Vagina (tissue), 2 donors: Measurements from ENCODE around the gene HOXA10. TPM values are rescaled to one million over a fixed set of nuclear protein-coding genes. Genes with fewer than 3 reads are reported as not detected.

Experiments
- DNase-seq, 2 donors: peaks; one replicate each; pipeline ENCODE4 v3.0.0-alpha.2; 2017; ENCODE audit errors: extremely low spot score in 2 of 2
- H3K27ac ChIP-seq: fragments of 200-600 bp; sonication (generic); one replicate; pipeline ENCODE4 v1.5.1; 2019
- H3K27me3 ChIP-seq: fragments of 200-600 bp; sonication (generic); one replicate; pipeline ENCODE4 v1.5.1; 2019
- H3K36me3 ChIP-seq, 2 donors: fragments of 200-600 bp; sonication (generic); one replicate each; pipeline ENCODE4 v1.5.1; 2017 to 2019
- H3K4me1 ChIP-seq: fragments of 200-600 bp; sonication (generic); one replicate; pipeline ENCODE4 v1.5.1; 2019
- H3K4me3 ChIP-seq, 2 donors: fragments of 200-600 bp; sonication (generic); 1 replicate in 1 of 2; 2 replicates in 1 of 2; pipeline ENCODE4 v1.5.1; 2016 to 2019
- H3K9me3 ChIP-seq: fragments of 200-600 bp; sonication (generic); one replicate; pipeline ENCODE4 v1.5.1; 2019
- POLR2A ChIP-seq, 2 donors: fragments of 450-650 bp; IDR thresholded peaks; one replicate each; pipeline ENCODE4 v1.6.1; 2017; ENCODE audit warnings: antibody characterized with exemption in 2 of 2, mild to moderate bottlenecking in 2 of 2, moderate library complexity in 2 of 2
- POLR2AphosphoS5 ChIP-seq, 2 donors: sonication (generic); formaldehyde crosslinking; IDR thresholded peaks; one replicate each; pipeline ENCODE4 v1.9.0; 2017; ENCODE audit warnings: antibody characterized with exemption in 2 of 2, mild to moderate bottlenecking in 2 of 2, low read depth in 1 of 2; ENCODE audit not compliant: insufficient read depth in 1 of 2
- intact Hi-C: fragments of 100-400 bp; cut with DNase I; formaldehyde crosslinking; loops from one replicate; pipeline ENCODE4 v1.15.1; 2023
- total RNA-seq: library from RNA; depleted of rRNA; stranded (reverse); fragments of >200 nt; gene quantifications from one replicate; pipeline ENCODE4 v1.2.3, GENCODE V29; 2016
- TF ChIP-seq, protein P1 (sequence below), 3 experiments: fragments of 450-650 bp in 2 of 3; fragments of 200-600 bp in 1 of 3; sonication (generic) in 1 of 3; IDR thresholded peaks; one replicate each; pipeline ENCODE4 v1.5.1; 2017 to 2019; ENCODE audit warnings: antibody characterized with exemption in 3 of 3, mild to moderate bottlenecking in 2 of 3, moderate library complexity in 2 of 3

The HOXA10 gene
- total RNA-seq, result 19.2 TPM

DNA sequence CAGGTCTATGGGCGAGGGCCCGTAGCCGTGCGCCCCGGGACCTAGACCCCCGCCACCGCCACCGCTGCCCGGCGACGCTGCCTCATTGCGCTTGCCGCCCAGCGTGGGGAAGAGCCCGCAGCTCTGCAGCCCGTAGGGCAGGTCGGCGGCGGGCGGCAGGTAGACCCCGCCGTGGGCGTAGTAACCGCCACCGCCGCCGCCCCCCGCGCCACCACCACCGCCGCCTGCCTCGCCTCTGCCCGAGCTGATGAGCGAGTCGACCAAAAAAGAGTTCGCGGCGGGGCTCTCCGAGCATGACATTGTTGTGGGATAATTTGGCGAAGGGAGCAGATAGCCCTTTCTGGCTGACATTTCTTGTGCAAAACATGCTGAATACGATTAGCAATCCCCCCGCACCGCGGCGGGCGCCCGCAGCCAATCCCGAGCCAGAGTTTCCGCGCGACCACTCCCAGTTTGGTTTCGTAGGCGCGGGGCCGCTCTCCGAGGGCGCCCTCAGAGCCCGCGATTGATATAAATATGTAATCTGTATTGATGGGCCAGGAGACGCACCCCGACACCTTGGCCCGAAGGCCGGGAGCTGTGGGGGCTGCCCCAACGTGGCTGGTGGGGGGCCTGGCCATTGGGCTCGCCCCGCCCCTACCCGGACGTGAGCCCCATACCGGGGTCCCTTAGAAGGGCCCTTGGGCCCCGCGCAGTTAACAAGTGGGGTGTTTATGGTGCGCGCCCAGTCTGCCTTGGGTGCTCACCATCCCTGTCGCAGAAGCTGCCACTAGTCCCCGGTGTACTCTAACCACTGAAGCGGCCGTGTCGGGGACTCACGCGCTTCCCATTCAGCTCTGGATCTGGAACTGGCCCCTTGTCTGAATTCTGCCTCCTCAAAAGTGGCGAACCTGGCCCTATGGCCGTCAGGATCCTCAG is at the start of gene HOXA10:
HOXA10 (minus strand) TSS at position 365 of the 918 bp plus-strand sequence; CDS start at position 351, 14 bp downstream.
- DNase-seq, result no peak
- Histone ChIP-seq H3K4me1 (peaks cover 46% of the 10 kb centered on the region), H3K36me3 (no peaks in the 10 kb centered on the region), H3K27me3 (no peaks in the 10 kb centered on the region), H3K27ac (peak within 1 kb of the TSS; percentile 99), H3K9me3 (no peaks in the 10 kb centered on the region), H3K4me3 (peak within 1 kb of the TSS; percentile 56 to 64)
- intact Hi-C loops, result no loop called here
- TF ChIP-seq, protein P1, sequence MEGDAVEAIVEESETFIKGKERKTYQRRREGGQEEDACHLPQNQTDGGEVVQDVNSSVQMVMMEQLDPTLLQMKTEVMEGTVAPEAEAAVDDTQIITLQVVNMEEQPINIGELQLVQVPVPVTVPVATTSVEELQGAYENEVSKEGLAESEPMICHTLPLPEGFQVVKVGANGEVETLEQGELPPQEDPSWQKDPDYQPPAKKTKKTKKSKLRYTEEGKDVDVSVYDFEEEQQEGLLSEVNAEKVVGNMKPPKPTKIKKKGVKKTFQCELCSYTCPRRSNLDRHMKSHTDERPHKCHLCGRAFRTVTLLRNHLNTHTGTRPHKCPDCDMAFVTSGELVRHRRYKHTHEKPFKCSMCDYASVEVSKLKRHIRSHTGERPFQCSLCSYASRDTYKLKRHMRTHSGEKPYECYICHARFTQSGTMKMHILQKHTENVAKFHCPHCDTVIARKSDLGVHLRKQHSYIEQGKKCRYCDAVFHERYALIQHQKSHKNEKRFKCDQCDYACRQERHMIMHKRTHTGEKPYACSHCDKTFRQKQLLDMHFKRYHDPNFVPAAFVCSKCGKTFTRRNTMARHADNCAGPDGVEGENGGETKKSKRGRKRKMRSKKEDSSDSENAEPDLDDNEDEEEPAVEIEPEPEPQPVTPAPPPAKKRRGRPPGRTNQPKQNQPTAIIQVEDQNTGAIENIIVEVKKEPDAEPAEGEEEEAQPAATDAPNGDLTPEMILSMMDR (IDR thresholded peaks at IDR 0.05), result no peak
- TF ChIP-seq POLR2AphosphoS5 (IDR thresholded peaks at IDR 0.05; ENCODE audit: insufficient read depth in 1 of 2, low read depth in 1 of 2), result peak in 1 of 2 donors; percentile 90

GRCh38 chr7:27221201-27221797 is 47.2 kb upstream of the HOXA10 start:
- H3K27me3 ChIP-seq, result no peaks in the 10 kb centered on the region
- H3K9me3 ChIP-seq, result no peaks in the 10 kb centered on the region
- no peaks in the 10 kb centered on the region for H3K36me3 ChIP-seq
- no peak overlapping the region for H3K27ac ChIP-seq
- intact Hi-C loops, result no loop called here
- TF ChIP-seq POLR2A (IDR thresholded peaks at IDR 0.05), result no peak
- TF ChIP-seq POLR2AphosphoS5 (IDR thresholded peaks at IDR 0.05; ENCODE audit: insufficient read depth in 1 of 2, low read depth in 1 of 2), result no peak
- TF ChIP-seq, protein P1 (IDR thresholded peaks at IDR 0.05), result no peak
- peaks cover 8% of the 10 kb centered on the region for H3K4me1 ChIP-seq
- DNase-seq, result peak in 1 of 2 donors; percentile 52
- no peak overlapping the region for H3K4me3 ChIP-seq

DNA sequence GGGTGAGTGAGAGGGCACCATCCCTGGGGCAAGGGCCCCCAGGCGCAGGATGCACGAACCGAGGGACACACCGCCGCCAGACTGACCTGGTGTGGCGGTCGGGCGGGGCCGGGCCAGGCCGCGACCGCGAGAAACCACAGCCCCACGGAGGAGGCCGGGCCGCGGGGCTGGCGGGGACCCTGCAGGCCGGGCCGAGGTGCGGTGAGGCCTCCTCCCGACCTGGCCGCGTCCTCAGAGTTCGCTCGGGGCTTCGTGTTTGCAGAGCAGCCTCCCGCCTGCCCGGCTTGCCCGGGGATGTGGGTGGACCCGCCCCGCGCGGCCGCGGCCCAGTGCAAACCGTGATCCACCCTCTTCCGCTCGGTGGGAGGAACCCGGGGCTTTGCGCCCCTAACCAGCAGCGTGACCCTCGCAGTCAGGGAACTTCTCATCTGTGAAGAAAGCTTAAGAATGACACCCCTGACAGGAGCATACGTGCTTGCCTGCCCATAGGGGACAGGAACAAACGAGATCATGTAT is 46.4 kb upstream of the HOXA10 start:
- Histone ChIP-seq H3K27me3 (no peaks in the 10 kb centered on the region), H3K4me3 (peak overlapping the region in 1 of 2 donors; percentile 10), H3K36me3 (no peaks in the 10 kb centered on the region), H3K27ac (no peak overlapping the region), H3K9me3 (no peaks in the 10 kb centered on the region), H3K4me1 (peaks cover 4% of the 10 kb centered on the region)
- TF ChIP-seq POLR2AphosphoS5 (IDR thresholded peaks at IDR 0.05; ENCODE audit: insufficient read depth in 1 of 2, low read depth in 1 of 2), result no peak
- TF ChIP-seq POLR2A (IDR thresholded peaks at IDR 0.05), result no peak
- TF ChIP-seq, protein P1 (IDR thresholded peaks at IDR 0.05), result no peak
- intact Hi-C loops, result no loop called here
- DNase-seq, result peak; percentile 55 to 62

- H3K4me1 ChIP-seq, result no peaks in the 10 kb centered on the region
- TF ChIP-seq POLR2AphosphoS5 (IDR thresholded peaks at IDR 0.05; ENCODE audit: insufficient read depth in 1 of 2, low read depth in 1 of 2), result no peak
- intact Hi-C loops, result no loop called here
- H3K9me3 ChIP-seq, result no peaks in the 10 kb centered on the region
- H3K36me3 ChIP-seq, result no peaks in the 10 kb centered on the region
- H3K27me3 ChIP-seq, result no peaks in the 10 kb centered on the region
- no peak overlapping the region for H3K27ac ChIP-seq
- peak overlapping the region in 1 of 2 donors; percentile 10 for H3K4me3 ChIP-seq
- DNase-seq, result peak; percentile 58 to 67
These were observed 45.7 kb upstream of the HOXA10 start for GRCh38 chr7:27219821-27220220.

DNA sequence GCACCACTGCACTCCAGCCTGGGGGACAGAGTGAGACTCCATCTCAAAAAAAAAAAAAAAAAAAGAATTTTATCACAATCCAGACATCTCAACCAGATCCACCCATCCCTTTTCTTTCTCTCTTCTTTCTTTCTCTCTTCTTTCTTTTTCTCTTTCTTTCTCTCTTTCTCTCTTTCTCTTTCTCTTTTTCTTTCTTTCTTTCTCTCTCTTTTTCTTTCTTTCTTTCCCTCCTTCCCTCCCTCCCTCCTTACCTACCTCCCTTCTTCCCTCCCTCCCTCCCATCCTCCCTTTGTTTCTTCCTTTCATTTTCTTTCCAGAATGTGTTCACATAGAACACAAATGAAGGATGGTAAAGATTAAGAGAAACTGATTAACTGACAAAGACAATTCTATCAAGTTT is 43.8 kb upstream of the HOXA10 start:
- Histone ChIP-seq H3K9me3 (no peaks in the 10 kb centered on the region), H3K27ac (no peak overlapping the region), H3K36me3 (no peaks in the 10 kb centered on the region), H3K4me3 (no peak overlapping the region), H3K4me1 (peaks cover 12% of the 10 kb centered on the region), H3K27me3 (no peaks in the 10 kb centered on the region)
- TF ChIP-seq, protein P1 (IDR thresholded peaks at IDR 0.05), result no peak
- TF ChIP-seq POLR2A (IDR thresholded peaks at IDR 0.05) (no peak), POLR2AphosphoS5 (IDR thresholded peaks at IDR 0.05; ENCODE audit: insufficient read depth in 1 of 2, low read depth in 1 of 2) (no peak)
- intact Hi-C loops, result no loop called here
- no peak for DNase-seq
